Hypothalamus (tissue), 51 donors: Measurements from ENCODE around the gene LUM.
"Not testable (repeated sequence)": the region's sequence is repeated elsewhere in the genome, so short reads cannot be mapped to it uniquely, and the experiment has no call there.

Source experiments
- DNase-seq, 51 donors: peaks; one replicate each; lab custom pipeline; 2025; lab: John Stamatoyannopoulos, UW

LUM gene

GRCh38 chr12:91110311-91110924 lies 876 bp downstream of the LUM start:
- DNase-seq: no peak

- DNase-seq: no peak
Observed at GRCh38 chr12:91109581-91110310, 1.5 kb downstream of the LUM start.

- DNase-seq: peak in 15 of 51 donors; percentile 0 to 52 (median 11)
Observed at GRCh38 chr12:91109148-91109564, 2.1 kb downstream of the LUM start.

- DNase-seq: no peak
Observed at GRCh38 chr12:91108196-91108755, 3.0 kb downstream of the LUM start.

GRCh38 chr12:91106283-91106682 lies 5.0 kb downstream of the LUM start:
- DNase-seq: no peak

GRCh38 chr12:91105807-91106206 lies 5.5 kb downstream of the LUM start:
- DNase-seq: no peak

- DNase-seq: no peak
Observed at GRCh38 chr12:91104812-91105466, 6.4 kb downstream of the LUM start.

- no peak for DNase-seq
Observed at GRCh38 chr12:91103624-91104023, 7.7 kb downstream of the LUM start.

GRCh38 chr12:91103101-91103500 lies 8.2 kb downstream of the LUM start:
- no peak for DNase-seq

GRCh38 chr12:91100906-91101305 lies 10.4 kb downstream of the LUM start:
- no peak for DNase-seq

GRCh38 chr12:91099836-91100235 lies 11.5 kb downstream of the LUM start:
- no peak for DNase-seq

- DNase-seq: no peak
Observed at GRCh38 chr12:91099341-91099740, 12.0 kb downstream of the LUM start.

- no peak for DNase-seq
Observed at GRCh38 chr12:91098941-91099340, 12.4 kb downstream of the LUM start.

GRCh38 chr12:91098461-91098860 lies 12.8 kb downstream of the LUM start:
- DNase-seq: no peak

GRCh38 chr12:91094957-91095356 lies 16.3 kb downstream of the LUM start:
- no peak for DNase-seq

- no peak for DNase-seq
Observed at GRCh38 chr12:91094032-91094662, 17.1 kb downstream of the LUM start.

GRCh38 chr12:91093341-91093740 lies 18.0 kb downstream of the LUM start:
- no peak for DNase-seq

GRCh38 chr12:91091916-91092715 lies 19.2 kb downstream of the LUM start:
- DNase-seq: no peak

- DNase-seq: not testable (repeated sequence)
Observed at GRCh38 chr12:91089953-91090352, 21.3 kb downstream of the LUM start.

- DNase-seq: no peak
Observed at GRCh38 chr12:91080041-91080440, 31.3 kb downstream of the LUM start.
